Peyer's patch (tissue), 4 donors: ENCODE measurements around the gene WIZ. TPM values are rescaled to one million over a fixed set of nuclear protein-coding genes. Genes with fewer than 3 reads are reported as not detected.

Source experiments
- DNase-seq, 3 donors: peaks; one replicate each; pipeline ENCODE4 v3.0.0-alpha.2; 2017 to 2019
- H3K27ac ChIP-seq, 4 donors: fragments of 200-600 bp; sonication (generic); one replicate each; pipeline ENCODE4 v1.5.1; 2016 to 2019
- H3K27me3 ChIP-seq, 2 donors: fragments of 200-600 bp; sonication (generic); one replicate each; pipeline ENCODE4 v1.5.1; 2019
- H3K36me3 ChIP-seq, 3 donors: fragments of 200-600 bp; sonication (generic); one replicate each; pipeline ENCODE4 v1.5.1; 2016 to 2019
- H3K4me1 ChIP-seq, 4 donors: fragments of 200-600 bp; sonication (generic); one replicate each; pipeline ENCODE4 v1.5.1; 2016 to 2019
- H3K4me3 ChIP-seq, 4 donors: fragments of 200-600 bp; sonication (generic); 1 replicate in 3 of 4; 2 replicates in 1 of 4; pipeline ENCODE4 v1.5.1; 2016 to 2019; ENCODE audit warnings: mild to moderate bottlenecking in 1 of 4
- H3K9me3 ChIP-seq, 4 donors: fragments of 200-600 bp; sonication (generic); one replicate each; pipeline ENCODE4 v1.5.1; 2016 to 2019; ENCODE audit warnings: mild to moderate bottlenecking in 1 of 4
- CTCF ChIP-seq, 6 experiments: fragments of 450-650 bp in 4 of 6; fragments of 200-600 bp in 2 of 6; sonication (generic) in 1 of 6; IDR thresholded peaks; one replicate each; pipeline ENCODE4 v1.5.1; 2017 to 2019; ENCODE audit warnings: antibody characterized with exemption in 6 of 6, mild to moderate bottlenecking in 3 of 6, moderate library complexity in 1 of 6
- POLR2A ChIP-seq, 2 donors: fragments of 450-650 bp; IDR thresholded peaks; one replicate each; pipeline ENCODE4 v1.5.1; 2017; ENCODE audit warnings: antibody characterized with exemption in 2 of 2, mild to moderate bottlenecking in 2 of 2, moderate library complexity in 2 of 2
- total RNA-seq, 4 donors: library from RNA; depleted of rRNA; stranded (reverse); fragments of >200 nt; gene quantifications; one replicate each; pipeline ENCODE4 v1.1.0, GENCODE V29; 2016

Gene WIZ
- total RNA-seq, 4 donors from 2014 or later: 25.4 to 45.2 (median 40.6) TPM

- Histone ChIP-seq H3K36me3 (no peaks in the 10 kb centered on the region), H3K4me1 (peaks cover 0 to 8% (median 0%) of the 10 kb centered on the region in 4 donors), H3K27me3 (no peaks in the 10 kb centered on the region), H3K4me3 (no peak overlapping the region), H3K9me3 (no peaks in the 10 kb centered on the region), H3K27ac (no peak overlapping the region)
- no peak for TF ChIP-seq POLR2A (IDR thresholded peaks at IDR 0.05)
- TF ChIP-seq CTCF (IDR thresholded peaks at IDR 0.05): no peak
- DNase-seq: no peak
Measured at GRCh38 chr19:15447057-15447456, 2.7 kb downstream of the WIZ start.

- Histone ChIP-seq H3K4me3 (no peak overlapping the region), H3K27ac (no peak overlapping the region), H3K27me3 (no peaks in the 10 kb centered on the region), H3K4me1 (peaks cover 0 to 8% (median 0%) of the 10 kb centered on the region in 4 donors), H3K36me3 (no peaks in the 10 kb centered on the region), H3K9me3 (no peaks in the 10 kb centered on the region)
- TF ChIP-seq CTCF (IDR thresholded peaks at IDR 0.05) (no peak), POLR2A (IDR thresholded peaks at IDR 0.05) (no peak)
- DNase-seq: no peak
Measured at GRCh38 chr19:15445807-15446376, 3.9 kb downstream of the WIZ start.

GRCh38 chr19:15445227-15445605 is 4.5 kb downstream of the WIZ start:
- no peak for DNase-seq
- no peak for TF ChIP-seq CTCF (IDR thresholded peaks at IDR 0.05)
- TF ChIP-seq POLR2A (IDR thresholded peaks at IDR 0.05): no peak
- no peaks in the 10 kb centered on the region for H3K36me3 ChIP-seq
- no peaks in the 10 kb centered on the region for H3K9me3 ChIP-seq
- peaks cover 0 to 8% (median 0%) of the 10 kb centered on the region in 4 donors for H3K4me1 ChIP-seq
- H3K27me3 ChIP-seq: no peaks in the 10 kb centered on the region
- H3K4me3 ChIP-seq: no peak overlapping the region
- no peak overlapping the region for H3K27ac ChIP-seq

- DNase-seq: no peak
- Histone ChIP-seq H3K27me3 (no peaks in the 10 kb centered on the region), H3K36me3 (no peaks in the 10 kb centered on the region), H3K4me1 (peaks cover 0 to 8% (median 0%) of the 10 kb centered on the region in 4 donors), H3K4me3 (no peak overlapping the region), H3K27ac (no peak overlapping the region), H3K9me3 (no peaks in the 10 kb centered on the region)
- TF ChIP-seq POLR2A (IDR thresholded peaks at IDR 0.05): no peak
- no peak for TF ChIP-seq CTCF (IDR thresholded peaks at IDR 0.05)
Measured at GRCh38 chr19:15444505-15445226, 5.1 kb downstream of the WIZ start.

- Histone ChIP-seq H3K4me3 (no peak overlapping the region), H3K27ac (no peak overlapping the region), H3K4me1 (peaks cover 0 to 2% (median 0%) of the 10 kb centered on the region in 4 donors), H3K27me3 (no peaks in the 10 kb centered on the region), H3K9me3 (no peaks in the 10 kb centered on the region), H3K36me3 (no peaks in the 10 kb centered on the region)
- no peak for DNase-seq
- TF ChIP-seq CTCF (IDR thresholded peaks at IDR 0.05): no peak
- TF ChIP-seq POLR2A (IDR thresholded peaks at IDR 0.05): no peak
Measured at GRCh38 chr19:15443838-15444237, 5.9 kb downstream of the WIZ start.
